Hematopoietic multipotent progenitor cell treated with erythropoietin and hydrocortisone succinate and interleukin-3 and kit ligand, for 15 days (in vitro differentiated cells): ENCODE measurements around the gene RNF166.

Experiments used
- DNase-seq: peaks from one replicate; pipeline ENCODE4 v3.0.0-alpha.2; 2015; ENCODE audit warnings: low spot score

RNF166 gene

GRCh38 chr16:88706229-88706964, at the start of gene RNF166, which contains the start of gene CTU2:
TSS of gene RNF166 (minus strand) at chr16:88706408. CDS start at chr16:88706325, 83 bp downstream.
TSS of gene CTU2 (plus strand) at chr16:88706503. CDS start at chr16:88706531, 28 bp downstream.
- DNase-seq: peak; percentile 93

- DNase-seq: no peak
These were observed 48.9 kb upstream of the RNF166 start for GRCh38 chr16:88754912-88755744.

- no peak for DNase-seq
These were observed 48.1 kb upstream of the RNF166 start for GRCh38 chr16:88754109-88754911.

GRCh38 chr16:88753602-88754001, 47.4 kb upstream of the RNF166 start:
- DNase-seq: no peak

- no peak for DNase-seq
These were observed 47.0 kb upstream of the RNF166 start for GRCh38 chr16:88753191-88753590.

- no peak for DNase-seq
These were observed 46.3 kb upstream of the RNF166 start for GRCh38 chr16:88752386-88753002.

GRCh38 chr16:88750854-88751253, 44.6 kb upstream of the RNF166 start:
- no peak for DNase-seq

GRCh38 chr16:88749358-88749757, 43.1 kb upstream of the RNF166 start:
- no peak for DNase-seq

GRCh38 chr16:88748364-88748763, 42.2 kb upstream of the RNF166 start:
- no peak for DNase-seq

- DNase-seq: peak; percentile 80
These were observed 41.5 kb upstream of the RNF166 start for GRCh38 chr16:88747588-88748301.

- no peak for DNase-seq
These were observed 40.3 kb upstream of the RNF166 start for GRCh38 chr16:88746506-88746905.

GRCh38 chr16:88744577-88745521, 38.6 kb upstream of the RNF166 start:
- DNase-seq: no peak

GRCh38 chr16:88743693-88744576, 37.7 kb upstream of the RNF166 start:
- peak; percentile 75 for DNase-seq

GRCh38 chr16:88742896-88743605, 36.8 kb upstream of the RNF166 start:
- DNase-seq: no peak

- DNase-seq: no peak
These were observed 35.2 kb upstream of the RNF166 start for GRCh38 chr16:88741368-88741767.

- DNase-seq: no peak
These were observed 34.5 kb upstream of the RNF166 start for GRCh38 chr16:88740727-88741055.

- no peak for DNase-seq
These were observed 33.9 kb upstream of the RNF166 start for GRCh38 chr16:88739977-88740726.
